MG63 (cell line): Measurements from ENCODE around the gene TRIM24. TPM values are rescaled to one million over a fixed set of nuclear protein-coding genes. Genes with fewer than 3 reads are reported as not detected.

ENCODE experiments used
- DNase-seq: peaks from one replicate; pipeline ENCODE4 v3.0.0-alpha.2; 2020
- H3K27me3 ChIP-seq: fragments of 250-450 bp; sonication (Bioruptor Pico); 2 replicates; pipeline ENCODE4 v1.5.1; 2020; ENCODE audit warnings: mild to moderate bottlenecking, moderate library complexity
- H3K36me3 ChIP-seq: fragments of 250-450 bp; sonication (Bioruptor Pico); 2 replicates; pipeline ENCODE4 v1.5.1; 2020; ENCODE audit warnings: mild to moderate bottlenecking, moderate library complexity
- H3K4me3 ChIP-seq: fragments of 250-450 bp; sonication (Bioruptor Pico); 2 replicates; pipeline ENCODE4 v1.5.1; 2020; ENCODE audit warnings: mild to moderate bottlenecking, moderate library complexity
- H3K9me3 ChIP-seq: fragments of 250-450 bp; sonication (Bioruptor Pico); 2 replicates; pipeline ENCODE4 v1.5.1; 2020; ENCODE audit warnings: mild to moderate bottlenecking, moderate library complexity
- total RNA-seq: library from RNA; depleted of rRNA; stranded (reverse); fragments of >200 nt; shearing (Covaris generic); gene quantifications from 2 replicates; pipeline ENCODE4 v1.2.3, GENCODE V29; 2014; ENCODE audit warnings: low replicate concordance

TRIM24 gene
- total RNA-seq, 1 experiment from 2014 or later = 4.1 TPM

GRCh38 chr7:138608275-138608674, 148.2 kb downstream of the TRIM24 start:
- Histone ChIP-seq H3K36me3 (no peaks in the 10 kb centered on the region), H3K4me3 (no peak overlapping the region), H3K27me3 (no peaks in the 10 kb centered on the region), H3K9me3 (no peaks in the 10 kb centered on the region)
- no peak for DNase-seq

- Histone ChIP-seq H3K36me3 (no peaks in the 10 kb centered on the region), H3K27me3 (no peaks in the 10 kb centered on the region), H3K4me3 (no peak overlapping the region), H3K9me3 (no peaks in the 10 kb centered on the region)
- no peak for DNase-seq
Observed at GRCh38 chr7:138610671-138611170, 150.7 kb downstream of the TRIM24 start.

GRCh38 chr7:138613630-138614029, 153.6 kb downstream of the TRIM24 start:
- H3K27me3 ChIP-seq = no peaks in the 10 kb centered on the region
- no peaks in the 10 kb centered on the region for H3K9me3 ChIP-seq
- DNase-seq = no peak
- H3K36me3 ChIP-seq = no peaks in the 10 kb centered on the region
- H3K4me3 ChIP-seq = no peak overlapping the region

- DNase-seq = no peak
- no peaks in the 10 kb centered on the region for H3K27me3 ChIP-seq
- no peaks in the 10 kb centered on the region for H3K9me3 ChIP-seq
- no peaks in the 10 kb centered on the region for H3K36me3 ChIP-seq
- no peak overlapping the region for H3K4me3 ChIP-seq
Observed at GRCh38 chr7:138616085-138616484, 156.0 kb downstream of the TRIM24 start.

GRCh38 chr7:138618506-138618905, 158.4 kb downstream of the TRIM24 start:
- H3K9me3 ChIP-seq = no peaks in the 10 kb centered on the region
- H3K4me3 ChIP-seq = no peak overlapping the region
- H3K27me3 ChIP-seq = no peaks in the 10 kb centered on the region
- H3K36me3 ChIP-seq = no peaks in the 10 kb centered on the region
- no peak for DNase-seq

GRCh38 chr7:138618933-138619332, 158.9 kb downstream of the TRIM24 start:
- DNase-seq = no peak
- Histone ChIP-seq H3K4me3 (no peak overlapping the region), H3K36me3 (no peaks in the 10 kb centered on the region), H3K27me3 (no peaks in the 10 kb centered on the region), H3K9me3 (no peaks in the 10 kb centered on the region)

GRCh38 chr7:138622841-138623240, 162.8 kb downstream of the TRIM24 start:
- Histone ChIP-seq H3K9me3 (no peaks in the 10 kb centered on the region), H3K36me3 (no peaks in the 10 kb centered on the region), H3K27me3 (no peaks in the 10 kb centered on the region), H3K4me3 (no peak overlapping the region)
- DNase-seq = no peak

GRCh38 chr7:138625084-138625848, 165.2 kb downstream of the TRIM24 start:
- Histone ChIP-seq H3K36me3 (no peaks in the 10 kb centered on the region), H3K4me3 (no peak overlapping the region), H3K9me3 (no peaks in the 10 kb centered on the region), H3K27me3 (no peaks in the 10 kb centered on the region)
- DNase-seq = no peak

GRCh38 chr7:138625849-138626230, 165.8 kb downstream of the TRIM24 start:
- DNase-seq = no peak
- no peaks in the 10 kb centered on the region for H3K27me3 ChIP-seq
- no peak overlapping the region for H3K4me3 ChIP-seq
- no peaks in the 10 kb centered on the region for H3K9me3 ChIP-seq
- no peaks in the 10 kb centered on the region for H3K36me3 ChIP-seq

- DNase-seq = no peak
- Histone ChIP-seq H3K27me3 (no peaks in the 10 kb centered on the region), H3K9me3 (no peaks in the 10 kb centered on the region), H3K36me3 (no peaks in the 10 kb centered on the region), H3K4me3 (no peak overlapping the region)
Observed at GRCh38 chr7:138626846-138627245, 166.8 kb downstream of the TRIM24 start.

GRCh38 chr7:138627361-138627760, 167.3 kb downstream of the TRIM24 start:
- Histone ChIP-seq H3K9me3 (no peaks in the 10 kb centered on the region), H3K4me3 (no peak overlapping the region), H3K36me3 (no peaks in the 10 kb centered on the region), H3K27me3 (no peaks in the 10 kb centered on the region)
- no peak for DNase-seq

GRCh38 chr7:138630059-138630610, 170.1 kb downstream of the TRIM24 start:
- no peak for DNase-seq
- Histone ChIP-seq H3K4me3 (no peak overlapping the region), H3K36me3 (no peaks in the 10 kb centered on the region), H3K27me3 (no peaks in the 10 kb centered on the region), H3K9me3 (no peaks in the 10 kb centered on the region)

- H3K9me3 ChIP-seq = no peaks in the 10 kb centered on the region
Observed at GRCh38 chr7:138632384-138632783, 172.3 kb downstream of the TRIM24 start.

GRCh38 chr7:138632826-138633602, 173.0 kb downstream of the TRIM24 start:
- no peaks in the 10 kb centered on the region for H3K36me3 ChIP-seq
- no peaks in the 10 kb centered on the region for H3K9me3 ChIP-seq
- no peak for DNase-seq
- H3K4me3 ChIP-seq = no peak overlapping the region
- no peaks in the 10 kb centered on the region for H3K27me3 ChIP-seq

More at GRCh38 chr7:138632384-138632783, 172.3 kb downstream of the TRIM24 start:
- H3K4me3 ChIP-seq = no peak overlapping the region
- DNase-seq = no peak
- no peaks in the 10 kb centered on the region for H3K36me3 ChIP-seq
- H3K27me3 ChIP-seq = no peaks in the 10 kb centered on the region
